NCI-H345 treated with DMSO at 0.1 percent for 48 hours (cell line): ENCODE measurements around the gene AAR2.

Experiments used
- DNase-seq: peaks from one replicate; lab custom pipeline; 2025; ENCODE audit not compliant: unreplicated experiment; lab: John Stamatoyannopoulos, UW

The AAR2 gene

DNA sequence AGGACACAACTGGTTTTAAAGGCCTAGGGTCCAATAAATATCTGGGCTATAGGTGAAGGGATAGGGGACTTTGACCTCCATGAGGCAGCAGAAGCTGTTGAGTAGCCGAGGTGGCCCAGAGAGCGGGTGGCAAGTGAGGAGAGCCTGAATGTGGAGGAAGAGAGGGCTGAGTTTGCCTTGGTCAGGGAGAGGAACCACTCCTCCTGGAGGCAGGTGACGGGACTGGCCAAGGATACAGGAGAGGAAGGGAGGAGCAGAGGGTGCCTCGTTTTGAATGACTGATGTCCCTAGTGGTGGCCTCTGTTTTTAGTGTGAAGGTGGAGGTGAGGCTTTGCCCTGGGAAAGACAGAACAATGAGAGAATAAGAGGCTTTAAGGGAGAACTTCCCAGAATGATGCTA is 19.1 kb upstream of the AAR2 start:
- no peak for DNase-seq

DNA sequence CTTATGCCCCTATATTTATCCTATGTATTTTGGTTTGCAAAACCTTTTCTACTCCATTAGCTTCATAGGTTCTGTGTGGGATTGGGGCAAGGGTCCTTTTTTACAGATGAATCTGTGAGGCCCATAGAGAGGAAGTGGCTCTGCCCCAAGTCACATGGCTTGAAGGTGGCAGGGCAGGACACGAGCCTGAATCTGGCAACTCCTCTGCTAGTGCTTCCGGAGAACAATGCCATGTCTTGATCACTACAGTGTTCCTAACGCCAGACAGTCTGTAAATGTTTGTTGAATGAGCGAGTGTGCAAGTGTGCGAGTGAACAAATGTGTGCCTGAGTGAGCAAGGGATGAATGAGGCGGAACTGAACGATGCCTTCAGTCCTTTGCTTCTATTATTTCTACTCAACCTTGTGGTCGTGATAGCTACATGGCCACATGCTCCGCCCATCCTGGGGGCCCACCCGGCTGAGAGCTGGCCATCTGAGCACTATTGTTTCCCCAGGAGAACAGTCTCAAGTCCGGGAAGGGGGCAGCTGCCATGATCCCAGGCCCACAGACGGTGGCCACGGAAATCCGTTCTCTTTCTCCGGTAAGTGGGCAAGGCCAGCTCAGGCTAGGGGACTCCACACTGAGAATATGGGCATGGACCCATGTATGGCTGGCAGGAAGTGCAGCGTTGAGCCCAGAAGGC is 17.8 kb upstream of the AAR2 start:
- DNase-seq, result no peak

DNA sequence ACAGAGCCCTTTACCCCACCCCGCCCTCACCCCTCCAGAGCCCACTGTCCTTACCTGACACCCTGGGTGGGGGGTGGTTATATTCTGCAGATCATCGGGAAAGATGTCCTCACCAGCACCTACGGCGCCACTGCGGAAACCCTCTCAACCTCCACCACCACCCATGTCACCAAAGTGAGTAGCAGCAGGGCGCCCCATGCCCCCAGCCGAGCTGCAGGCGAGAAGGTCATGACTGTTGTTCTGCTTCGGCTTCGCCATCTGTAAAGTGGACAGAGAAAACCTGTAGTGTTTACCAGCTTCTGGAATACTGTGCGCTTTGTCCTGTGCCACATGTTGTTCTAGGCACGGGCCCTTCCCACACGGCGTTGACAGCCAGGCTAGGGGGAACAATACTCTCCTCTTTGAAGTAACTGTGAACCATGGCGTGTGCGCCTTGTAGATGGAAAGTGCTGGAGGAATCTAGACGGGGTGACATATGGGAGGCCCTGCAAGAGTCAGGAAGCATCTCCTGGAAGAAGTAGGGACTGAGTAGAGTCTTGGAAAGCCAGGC is 16.5 kb upstream of the AAR2 start:
- no peak for DNase-seq

DNA sequence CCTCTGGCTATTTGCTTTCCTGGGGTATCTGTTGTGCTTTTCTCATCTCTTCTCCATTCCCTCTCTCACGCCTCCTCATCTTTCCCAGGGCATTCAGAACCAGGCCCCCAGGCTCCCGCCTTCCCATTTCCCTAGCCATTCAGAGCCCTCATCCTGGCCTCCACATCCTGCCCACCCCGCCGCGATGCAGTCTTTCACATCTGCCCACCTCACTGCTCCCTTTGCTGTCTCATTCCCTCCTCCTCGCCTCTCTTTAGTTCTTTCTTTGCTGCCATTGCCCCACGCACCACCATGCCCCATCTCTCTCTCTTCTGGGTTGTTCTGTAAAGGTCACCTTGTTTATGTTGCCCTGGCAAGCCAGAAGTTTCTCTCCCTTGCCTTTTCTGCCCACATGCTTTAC is 10.6 kb upstream of the AAR2 start:
- no peak for DNase-seq

DNA sequence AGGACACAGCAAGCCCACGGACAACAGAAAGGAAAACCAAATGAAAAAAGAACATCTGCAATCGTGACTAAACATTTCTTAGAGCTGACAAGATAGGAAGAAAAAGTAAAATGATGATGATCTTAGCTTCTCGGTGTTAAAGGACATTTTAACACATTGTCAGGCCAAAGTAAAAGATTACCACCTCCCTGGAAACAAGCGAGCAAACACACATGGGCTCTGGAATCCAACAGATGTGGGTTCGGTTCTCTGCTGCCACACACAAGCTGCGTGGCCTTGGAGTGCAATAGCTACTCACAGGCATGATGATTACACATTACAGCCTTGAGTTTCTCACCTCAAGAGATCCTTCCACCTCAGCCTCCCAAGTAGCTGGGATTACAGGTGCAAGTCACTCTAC is 7.5 kb upstream of the AAR2 start:
- DNase-seq, result no peak

DNA sequence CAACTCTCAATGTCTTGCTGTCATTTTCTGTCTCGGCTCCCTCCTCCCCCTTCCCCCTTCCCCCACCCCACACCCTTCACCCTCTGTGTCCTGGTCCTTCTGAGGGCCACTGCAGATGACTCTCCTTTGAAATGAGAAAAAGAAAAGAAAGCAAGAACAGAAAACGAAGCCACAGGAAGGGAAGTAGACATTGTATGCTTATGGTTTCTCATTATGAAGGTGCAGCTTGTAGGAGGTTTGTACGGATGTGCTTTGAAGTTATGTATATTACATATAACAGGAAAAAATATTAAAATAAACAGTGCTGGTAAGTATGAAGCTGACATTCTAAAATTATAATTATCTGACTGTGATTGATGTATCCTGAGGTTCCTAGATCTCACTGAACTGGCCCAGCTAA is 6.3 kb upstream of the AAR2 start:
- no peak for DNase-seq

DNA sequence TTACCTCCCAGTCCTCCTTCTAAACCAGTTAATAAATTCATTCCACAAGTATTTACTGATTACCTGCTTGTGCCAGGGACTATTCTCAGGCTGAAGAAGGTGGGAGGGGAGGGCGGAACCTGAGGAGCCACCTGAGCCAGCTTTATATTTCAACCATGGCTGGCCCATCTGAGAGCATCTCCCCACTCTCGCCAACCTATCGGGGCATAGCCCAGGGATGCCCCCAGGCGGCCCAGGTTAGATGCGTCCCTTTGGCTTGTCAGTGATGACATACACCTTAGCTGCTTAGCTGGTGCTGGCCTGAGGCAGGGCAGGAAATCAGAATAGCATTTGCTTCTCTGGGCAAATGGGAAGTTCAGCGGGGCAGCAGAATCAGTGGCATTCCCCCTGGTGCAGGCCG is 4.9 kb upstream of the AAR2 start:
- DNase-seq, result no peak

DNA sequence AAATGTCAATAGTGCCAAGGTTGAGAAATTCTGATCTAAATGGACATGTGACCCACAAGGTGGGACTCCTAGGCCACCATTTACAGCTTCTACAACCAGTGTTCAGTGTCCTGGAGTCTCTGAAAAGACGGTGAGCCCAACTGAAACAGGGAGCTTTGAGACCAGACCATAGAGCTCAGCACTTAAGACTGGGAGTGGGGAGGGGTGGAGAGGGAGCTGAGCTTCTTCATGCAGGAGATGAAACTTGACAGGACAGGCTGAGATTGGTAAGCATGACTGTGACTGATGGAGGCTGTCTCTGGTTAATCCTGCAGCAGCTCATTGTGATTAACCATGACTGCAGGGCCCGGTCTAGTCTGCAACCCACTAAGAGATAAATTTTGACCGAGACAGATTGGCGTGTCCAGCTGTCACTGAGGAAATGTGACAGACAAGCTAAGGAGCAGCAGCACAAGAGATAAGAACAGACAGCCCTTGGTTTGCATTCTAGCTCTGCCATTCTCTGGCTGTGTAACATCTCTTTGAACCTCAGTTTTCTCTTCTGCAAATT is 1.4 kb upstream of the AAR2 start:
- DNase-seq, result no peak

DNA sequence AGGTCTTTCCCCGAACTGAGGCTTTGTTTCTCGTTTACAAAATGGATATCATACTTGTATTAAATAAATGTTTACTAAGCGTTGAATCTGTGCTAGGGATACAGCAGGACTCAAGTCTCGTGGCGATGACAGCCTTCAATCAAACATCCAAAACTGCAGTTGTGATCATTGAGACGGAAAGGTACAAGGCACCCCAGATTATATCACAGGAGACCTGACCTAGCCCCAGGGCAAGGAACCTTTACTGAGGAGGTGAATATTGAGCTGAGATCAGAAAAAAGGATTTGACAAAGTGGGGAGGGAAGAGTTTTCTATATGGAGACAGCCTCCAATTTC is 476 bp downstream of the AAR2 start:
- DNase-seq, result no peak

DNA sequence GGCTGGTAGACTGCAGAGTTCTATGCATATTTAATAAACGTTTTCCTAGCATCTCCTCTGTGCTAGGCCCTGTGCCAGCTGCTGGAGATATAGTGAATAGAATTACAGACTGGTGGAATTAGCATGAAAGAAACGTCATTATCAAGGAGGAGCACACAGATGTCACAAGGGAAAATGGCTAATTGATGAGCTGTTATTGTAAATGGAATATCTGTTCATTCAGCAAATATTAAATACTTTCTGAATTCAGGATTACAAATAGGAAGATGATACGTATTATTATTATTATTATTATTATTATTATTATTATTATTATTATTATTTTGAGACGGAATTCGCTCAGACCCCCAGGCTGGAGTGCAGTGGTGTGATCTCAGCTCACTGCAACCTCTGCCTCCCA is 1.2 kb downstream of the AAR2 start:
- no peak for DNase-seq

DNA sequence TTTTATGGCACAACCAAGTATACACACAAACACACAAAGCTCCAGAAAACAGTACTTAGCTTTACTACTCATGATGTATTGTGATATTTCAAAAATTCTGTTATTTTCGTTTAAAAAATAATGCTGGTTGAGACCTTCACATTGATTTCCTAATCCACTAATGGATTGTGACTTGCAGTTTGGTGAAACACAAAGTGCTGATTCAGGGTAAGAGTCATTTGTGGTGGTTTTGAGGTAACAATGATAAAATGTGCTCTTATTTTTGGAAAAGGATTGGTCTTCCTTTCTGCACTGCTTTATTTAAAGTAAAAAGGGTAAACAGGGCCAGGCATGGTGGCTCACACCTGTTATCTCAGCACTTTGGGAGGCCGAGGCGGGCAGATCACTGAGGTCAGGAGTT is 1.9 kb downstream of the AAR2 start:
- no peak for DNase-seq

DNA sequence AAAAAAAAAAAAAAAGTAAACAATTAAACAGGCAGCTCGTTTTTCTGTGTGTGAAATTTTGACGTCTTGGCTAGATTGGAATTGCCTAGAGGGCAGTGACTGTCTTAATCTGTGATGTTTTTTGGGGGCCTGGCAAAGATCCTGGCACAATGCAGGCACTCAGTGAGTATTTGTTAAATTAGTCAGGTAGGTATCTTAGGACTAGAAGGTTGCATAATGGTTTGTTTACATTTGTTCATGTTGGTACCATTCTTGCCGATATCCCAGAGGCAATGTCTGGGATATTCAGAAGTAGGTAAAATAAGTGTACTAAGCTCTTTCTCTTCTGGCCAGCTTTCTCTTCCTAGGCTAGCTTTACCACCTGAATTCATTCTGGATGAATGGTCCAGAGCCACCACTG is 2.5 kb downstream of the AAR2 start:
- no peak for DNase-seq

DNA sequence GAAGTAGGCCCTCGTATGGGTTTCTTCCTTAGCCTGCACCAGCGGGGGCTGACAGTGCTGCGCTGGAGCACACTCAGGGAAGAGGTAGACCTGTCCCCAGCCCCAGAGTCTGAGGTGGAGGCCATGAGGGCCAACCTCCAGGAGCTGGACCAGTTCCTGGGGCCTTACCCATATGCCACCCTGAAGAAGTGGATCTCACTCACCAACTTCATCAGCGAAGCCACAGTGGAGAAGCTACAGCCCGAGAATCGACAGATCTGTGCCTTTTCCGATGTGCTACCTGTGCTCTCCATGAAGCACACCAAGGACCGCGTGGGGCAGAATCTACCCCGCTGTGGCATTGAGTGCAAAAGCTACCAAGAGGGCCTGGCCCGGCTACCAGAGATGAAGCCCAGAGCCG is 3.8 kb downstream of the AAR2 start:
- no peak for DNase-seq

DNA sequence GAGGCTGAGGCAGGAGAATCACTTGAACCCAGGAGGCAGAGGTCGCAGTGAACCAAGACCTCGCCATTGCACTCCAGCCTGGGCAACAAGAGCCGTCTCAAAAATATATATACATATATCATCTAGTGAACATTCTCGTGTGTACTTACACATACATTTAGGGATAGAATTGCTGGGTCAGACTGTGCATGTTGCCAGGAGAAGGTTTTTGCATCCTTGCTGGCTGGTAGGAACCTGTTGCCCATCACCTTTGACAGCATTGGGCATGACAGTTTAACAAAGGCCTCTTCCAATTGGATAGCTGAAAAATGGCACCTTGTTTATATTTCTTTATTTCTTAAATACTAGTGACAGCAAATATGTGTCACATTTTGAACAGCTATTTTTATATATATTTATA is 5.4 kb downstream of the AAR2 start:
- no peak for DNase-seq

DNA sequence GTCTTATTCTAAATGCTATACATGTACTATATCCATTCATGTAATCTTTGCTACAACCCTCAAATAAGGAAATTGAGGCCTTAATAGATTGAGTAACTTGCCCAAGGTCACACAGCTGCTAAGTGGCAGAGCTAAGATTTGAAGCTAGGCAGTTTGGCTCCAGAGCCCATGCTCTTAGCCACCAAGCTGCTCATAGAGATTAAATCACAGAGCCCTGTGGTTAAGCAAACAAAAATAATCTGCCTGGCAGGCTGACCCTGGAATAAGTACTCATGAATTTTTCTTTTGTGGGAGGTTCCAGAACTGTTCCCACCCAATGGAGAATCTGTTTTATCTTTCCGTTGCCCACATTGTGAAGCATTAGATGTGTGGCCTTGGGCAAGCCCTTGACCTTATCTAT is 7.4 kb downstream of the AAR2 start:
- DNase-seq, result no peak

DNA sequence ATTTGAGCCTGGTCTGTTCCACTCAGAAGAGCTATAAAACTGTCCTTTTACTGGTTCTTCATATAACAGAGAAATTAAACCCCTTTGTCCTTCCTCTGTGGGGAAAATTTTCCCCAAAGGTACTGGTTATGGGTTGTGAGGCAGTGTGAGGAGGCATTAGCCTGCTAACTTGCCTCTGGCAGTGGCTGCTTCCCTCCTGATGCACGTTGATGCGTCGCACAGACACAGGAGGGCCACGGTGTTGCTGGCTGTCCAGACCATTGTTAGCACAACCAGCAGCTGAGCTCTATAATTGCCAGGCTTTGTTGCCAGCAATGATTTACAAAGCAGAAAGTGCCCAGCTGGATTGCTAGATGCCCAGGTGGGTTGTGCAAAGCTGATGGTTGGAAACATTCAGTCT is 10.1 kb downstream of the AAR2 start:
- DNase-seq, result no peak

DNA sequence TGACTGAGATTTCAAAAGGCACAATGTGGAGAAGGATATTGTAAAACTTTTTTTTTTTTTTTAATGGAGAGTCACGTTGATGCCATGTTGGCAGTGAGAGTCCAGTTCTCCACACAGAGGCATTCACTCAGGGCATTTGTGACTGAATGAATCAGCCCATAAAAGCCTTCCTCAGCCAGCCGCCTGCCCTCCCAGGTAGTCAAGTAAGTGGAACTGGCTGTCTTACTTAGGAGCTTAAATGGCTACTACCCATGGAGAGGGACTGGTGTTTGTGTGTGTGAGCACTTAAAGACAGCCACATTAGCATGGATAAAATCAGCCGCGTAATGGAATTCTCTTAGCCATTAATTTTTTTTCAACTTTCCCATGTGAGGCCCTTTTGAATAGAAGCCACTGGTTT is 12.6 kb downstream of the AAR2 start:
- no peak for DNase-seq

DNA sequence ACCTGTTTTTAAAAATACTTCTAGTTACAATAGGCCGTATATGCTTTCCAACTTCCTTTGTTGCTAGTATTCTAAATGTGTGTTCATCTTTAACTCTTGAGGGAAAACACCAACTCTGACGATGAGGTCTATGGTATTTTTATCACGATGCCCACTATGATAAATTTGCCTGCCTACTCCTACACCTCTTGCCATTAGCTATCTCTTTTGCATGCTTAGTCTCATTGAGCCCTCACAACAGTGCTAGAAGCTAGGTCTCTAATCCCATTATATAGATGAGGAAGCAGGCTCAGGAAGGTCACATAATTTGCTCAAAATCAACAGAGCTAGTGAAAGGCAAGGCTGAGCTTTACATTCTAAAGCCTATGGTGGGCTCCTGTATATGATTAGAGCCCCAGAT is 13.2 kb downstream of the AAR2 start:
- DNase-seq, result no peak

DNA sequence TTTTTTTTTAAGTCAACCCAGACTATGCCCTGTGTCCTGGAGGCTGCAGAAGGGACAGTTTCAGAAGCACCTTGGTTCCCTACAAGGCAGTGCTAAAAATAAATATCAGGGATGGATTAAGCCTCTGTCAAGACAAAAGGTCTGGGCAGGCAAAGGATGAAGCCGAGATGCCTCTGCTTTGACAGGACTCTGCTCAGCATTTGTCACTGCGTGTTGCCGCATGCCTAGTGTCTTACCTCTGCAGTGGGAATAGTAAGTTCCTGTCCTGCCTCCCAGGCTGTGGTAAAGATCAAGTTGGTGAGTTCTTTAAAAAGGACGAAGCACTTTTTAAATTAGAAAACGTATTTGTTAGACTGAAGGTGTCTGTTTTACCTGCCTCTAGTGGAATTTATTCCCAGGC is 15.1 kb downstream of the AAR2 start:
- no peak for DNase-seq

DNA sequence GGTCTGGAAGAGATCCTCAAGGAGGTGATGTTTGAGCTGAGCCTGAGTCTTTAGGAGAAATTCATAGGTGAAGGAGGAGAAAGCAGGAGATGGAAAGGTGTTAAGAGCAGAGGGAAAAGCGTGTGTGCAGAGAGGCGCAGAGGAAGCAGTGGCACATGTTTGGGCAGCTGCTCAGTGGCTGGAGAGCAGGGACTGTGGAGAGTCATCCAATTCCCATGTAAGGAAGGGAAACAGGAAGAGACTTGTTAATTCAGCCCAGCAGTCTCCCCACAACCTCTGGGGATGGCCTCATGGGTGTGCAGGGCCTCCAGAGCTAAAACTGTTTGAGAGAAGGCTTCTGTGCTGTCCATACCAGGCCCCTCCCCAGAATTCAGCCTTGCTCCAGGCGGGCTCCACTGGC is 16.2 kb downstream of the AAR2 start:
- DNase-seq, result no peak

DNA sequence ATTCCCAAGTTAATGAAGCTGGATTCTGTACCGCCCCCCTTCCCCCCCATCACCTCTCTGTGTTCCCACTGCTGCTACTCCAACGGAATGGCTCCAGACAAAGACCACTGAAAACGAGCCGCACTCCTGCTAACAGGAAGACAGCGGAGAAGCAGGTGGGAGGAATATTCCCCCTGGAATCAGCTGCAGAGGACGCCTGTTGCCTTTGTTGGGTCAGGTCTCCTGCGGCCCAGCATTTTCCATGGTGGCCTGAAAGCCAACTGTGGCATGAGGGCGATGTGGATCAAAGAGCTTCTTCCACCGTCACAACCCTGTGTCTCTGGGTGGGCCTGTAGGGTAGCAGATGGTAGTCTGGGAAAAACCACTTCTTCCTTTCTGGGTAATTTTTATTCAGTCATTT is 16.8 kb downstream of the AAR2 start:
- no peak for DNase-seq

DNA sequence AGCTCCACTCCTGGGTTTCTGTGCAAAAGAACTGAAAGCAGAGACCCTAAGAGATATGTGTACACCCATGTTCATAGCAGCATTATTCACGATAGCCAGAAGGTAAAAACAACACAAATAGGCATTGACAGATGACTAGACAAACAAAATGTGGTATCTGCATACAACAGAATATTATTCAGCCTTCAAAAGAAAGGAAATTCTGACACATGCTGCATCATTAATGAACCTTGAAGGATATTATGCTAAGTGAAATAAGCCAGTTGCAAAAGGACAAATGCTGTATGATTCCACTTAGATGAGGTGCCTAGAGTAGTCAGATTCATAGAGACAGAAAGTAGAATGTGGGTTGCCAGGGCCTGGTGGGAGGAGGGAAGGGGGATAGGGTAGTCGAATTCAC is 17.8 kb downstream of the AAR2 start:
- DNase-seq, result no peak

DNA sequence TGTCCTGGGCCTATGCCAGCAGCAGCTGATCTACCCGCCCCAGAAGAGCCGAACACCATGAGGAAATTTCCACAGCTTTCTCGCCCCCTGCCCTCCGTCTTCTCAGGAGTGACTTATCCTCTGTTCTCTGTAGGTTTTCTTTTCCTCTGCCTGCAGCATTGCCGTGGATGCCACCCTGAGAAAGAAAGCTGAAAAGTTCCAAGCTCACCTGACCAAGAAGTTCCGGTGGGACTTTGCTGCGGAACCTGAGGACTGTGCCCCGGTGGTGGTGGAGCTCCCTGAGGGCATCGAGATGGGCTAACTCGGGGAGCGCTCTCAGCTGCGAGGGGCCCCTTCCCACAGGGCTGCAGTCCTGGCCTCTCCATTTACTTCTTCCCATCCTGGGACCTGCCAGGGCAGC is 19.2 kb downstream of the AAR2 start:
- DNase-seq, result no peak
